SH-SY5Y (cell line): Measurements from ENCODE around the gene FGF12.

Experiments
- GATA2 ChIP-seq: IDR thresholded peaks from 2 replicates; pipeline ENCODE4 v1.6.1; 2011; ENCODE audit warnings: mild to moderate bottlenecking, low read depth, low read length
- GATA3 ChIP-seq: IDR thresholded peaks from 2 replicates; pipeline ENCODE4 v1.6.1; 2011; ENCODE audit warnings: low read depth, mild to moderate bottlenecking, low read length, moderate library complexity

- no peak for TF ChIP-seq GATA2
- no peak for TF ChIP-seq GATA3
Measured at GRCh38 chr3:192340031-192340430, 387.3 kb downstream of the FGF12 start.
